Occipital lobe (tissue), 2 donors: ENCODE results near the gene MSRB2. TPM values are rescaled to one million over a fixed set of nuclear protein-coding genes. Genes with fewer than 3 reads are reported as not detected.
"Not testable (repeated sequence)": the region's sequence is repeated elsewhere in the genome, so short reads cannot be mapped to it uniquely, and the experiment has no call there.

Experiments
- DNase-seq: peaks from one replicate; lab custom pipeline; 2025; lab: John Stamatoyannopoulos, UW
- total RNA-seq: library from RNA; depleted of rRNA; stranded (reverse); fragments of >200 nt; gene quantifications from one replicate; pipeline ENCODE4 v1.2.3, GENCODE V29; 2014

MSRB2 gene
- total RNA-seq, 1 donor from 2014 or later, result 16.8 TPM

DNA sequence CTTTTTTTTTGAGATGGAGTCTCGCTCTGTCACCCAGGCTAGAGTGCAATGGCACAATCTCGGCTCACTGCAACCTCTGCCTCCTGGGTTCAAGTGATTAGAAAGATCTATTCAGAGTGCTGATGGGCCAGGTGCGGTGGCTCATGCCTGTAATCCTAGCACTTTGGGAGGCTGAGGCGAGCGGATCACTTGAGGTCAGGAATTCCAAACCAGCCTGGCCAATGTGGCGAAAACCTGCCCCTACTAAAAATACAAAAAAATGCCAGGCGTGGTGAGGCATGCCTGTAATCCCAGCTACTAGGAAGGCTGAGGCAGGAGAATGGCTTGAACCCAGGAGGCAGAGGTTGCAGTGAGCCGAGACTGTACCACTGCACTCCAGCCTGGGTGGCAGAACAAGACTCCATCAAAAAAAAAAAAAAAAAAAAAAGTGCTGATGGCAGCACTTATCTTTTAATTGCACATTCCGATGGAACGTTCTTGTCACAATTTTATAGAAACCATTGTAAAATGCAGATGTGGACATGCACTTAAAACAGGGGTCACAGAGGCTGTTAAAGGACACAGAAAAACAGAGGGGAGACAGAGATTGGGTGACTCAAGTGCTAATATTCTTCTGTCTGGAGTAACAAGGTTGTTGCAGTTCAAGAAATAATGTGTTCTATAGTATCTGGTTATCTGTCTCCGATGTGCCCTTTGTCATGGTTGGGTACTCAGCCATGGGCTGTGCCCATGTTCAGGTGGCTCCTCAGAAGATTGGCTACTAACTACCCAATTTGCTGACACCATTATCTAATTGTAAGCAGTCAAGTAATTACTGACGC, 25.1 kb upstream of the MSRB2 start:
- not testable (repeated sequence) for DNase-seq

GRCh38 chr10:23070913-23071218, 24.5 kb upstream of the MSRB2 start:
- no peak for DNase-seq

GRCh38 chr10:23072593-23072992, 22.8 kb upstream of the MSRB2 start:
- not testable (repeated sequence) for DNase-seq

- no peak for DNase-seq
Observed at GRCh38 chr10:23073527-23073926, 21.9 kb upstream of the MSRB2 start.

- no peak for DNase-seq
Observed at GRCh38 chr10:23075672-23076071, 19.7 kb upstream of the MSRB2 start.

DNA sequence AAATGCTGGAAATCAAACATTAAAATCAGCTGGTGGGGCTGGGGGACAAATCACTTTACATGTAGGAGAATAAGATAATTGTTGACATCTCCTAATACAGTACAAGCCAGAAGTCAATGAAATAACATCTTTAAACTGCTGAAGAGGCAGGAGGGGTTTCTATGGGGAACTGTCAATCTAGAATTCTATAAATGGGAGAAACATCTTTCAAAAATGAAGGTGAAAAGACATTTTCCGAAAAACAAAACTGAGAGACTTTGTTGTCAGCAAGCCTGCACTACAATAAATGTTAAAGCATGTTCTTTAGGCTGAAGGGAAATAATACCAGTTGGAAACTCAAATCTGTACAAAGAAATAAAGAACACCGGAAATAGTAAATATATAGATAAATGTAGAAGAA, 17.3 kb upstream of the MSRB2 start:
- DNase-seq, result no peak

GRCh38 chr10:23079700-23080099, 15.7 kb upstream of the MSRB2 start:
- DNase-seq, result no peak

DNA sequence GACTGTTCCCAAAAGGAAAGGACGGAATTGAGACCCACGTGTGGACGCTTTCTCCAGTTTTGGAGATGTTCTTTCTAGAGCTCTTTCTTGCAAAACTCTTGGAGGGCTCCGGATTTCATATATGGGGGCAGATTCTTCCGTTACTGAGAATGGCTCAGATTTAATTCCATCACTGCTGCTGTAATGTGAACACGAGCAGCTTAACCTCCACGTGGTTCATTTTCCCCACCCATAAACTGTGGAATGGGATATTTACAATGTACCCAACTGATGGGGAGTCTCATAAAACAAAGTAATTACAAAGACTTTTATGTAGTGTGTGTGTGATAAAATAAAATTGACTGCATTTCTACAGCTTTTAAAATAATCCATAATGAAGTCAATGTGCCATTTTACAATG, 15.1 kb upstream of the MSRB2 start:
- no peak for DNase-seq

GRCh38 chr10:23081221-23081750, 14.1 kb upstream of the MSRB2 start:
- no peak for DNase-seq

GRCh38 chr10:23081891-23082290, 13.5 kb upstream of the MSRB2 start:
- no peak for DNase-seq

- no peak for DNase-seq
Observed at GRCh38 chr10:23088609-23089008, 6.8 kb upstream of the MSRB2 start.

- no peak for DNase-seq
Observed at GRCh38 chr10:23094786-23095403, 484 bp upstream of the MSRB2 start.

DNA sequence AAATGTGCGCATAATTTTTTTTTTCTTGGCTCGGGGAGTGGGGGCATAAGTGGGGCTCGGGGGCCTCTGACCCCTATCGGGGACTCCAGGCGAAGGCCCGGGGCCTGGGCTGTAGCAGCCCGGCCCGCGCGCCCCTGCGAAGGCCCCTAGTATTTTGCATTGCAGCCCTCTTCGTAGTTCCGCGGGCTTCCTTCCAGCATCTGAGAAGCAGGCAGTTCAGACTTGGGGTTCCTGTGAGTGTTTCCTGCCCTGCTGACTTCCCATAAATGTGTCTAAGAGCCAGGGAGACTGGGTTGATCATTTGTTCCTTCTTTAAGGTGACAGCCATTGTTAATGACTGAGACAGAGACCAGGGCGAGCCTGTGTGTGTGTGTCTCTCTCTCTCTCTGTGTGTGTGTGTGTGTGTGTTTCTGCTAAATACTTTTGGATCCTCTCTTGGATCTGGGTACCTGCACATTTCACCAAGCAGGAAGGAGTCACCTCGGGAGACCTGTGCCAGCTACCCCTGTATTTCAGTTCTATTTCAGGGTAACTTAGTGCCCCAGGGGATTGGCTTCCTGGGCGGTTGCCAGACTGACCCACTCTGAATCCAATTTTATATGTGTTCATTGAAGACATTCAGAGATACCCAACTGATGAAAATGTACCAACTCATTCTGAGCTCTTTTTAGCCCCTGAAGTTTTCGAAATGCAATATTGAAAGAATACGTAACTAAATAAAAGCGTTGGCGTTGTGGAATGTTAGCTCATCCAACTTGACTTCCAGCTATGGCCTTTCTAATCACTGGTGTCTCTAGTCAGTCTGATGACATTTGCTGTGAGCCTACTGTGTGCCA, 805 bp downstream of the MSRB2 start:
- DNase-seq, result peak; percentile 15

GRCh38 chr10:23096802-23097549, 1.6 kb downstream of the MSRB2 start:
- DNase-seq, result no peak

- no peak for DNase-seq
Observed at GRCh38 chr10:23099079-23099478, 3.7 kb downstream of the MSRB2 start.

DNA sequence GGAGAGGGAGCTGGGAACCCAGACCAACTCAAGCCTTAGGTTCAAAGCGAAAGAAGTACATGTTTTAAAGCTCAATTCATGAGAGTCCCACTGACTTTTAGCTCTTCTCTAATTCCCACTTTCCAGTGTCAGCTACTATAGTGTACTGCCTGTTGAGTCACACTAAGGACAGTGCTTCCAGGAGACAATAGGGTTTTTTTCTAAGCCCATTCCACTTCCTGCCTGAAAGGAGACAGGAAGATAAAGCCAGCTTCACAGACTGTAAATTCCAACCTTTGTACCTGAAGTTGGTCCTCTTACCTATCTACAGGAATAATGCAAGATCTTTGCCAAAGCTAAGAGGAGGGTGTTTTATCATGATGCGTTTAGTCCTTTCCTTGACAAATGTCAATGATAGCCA, 4.4 kb downstream of the MSRB2 start:
- DNase-seq, result no peak

GRCh38 chr10:23100331-23101030, 5.1 kb downstream of the MSRB2 start:
- DNase-seq, result no peak

GRCh38 chr10:23106331-23107072, 11.1 kb downstream of the MSRB2 start:
- DNase-seq, result no peak

DNA sequence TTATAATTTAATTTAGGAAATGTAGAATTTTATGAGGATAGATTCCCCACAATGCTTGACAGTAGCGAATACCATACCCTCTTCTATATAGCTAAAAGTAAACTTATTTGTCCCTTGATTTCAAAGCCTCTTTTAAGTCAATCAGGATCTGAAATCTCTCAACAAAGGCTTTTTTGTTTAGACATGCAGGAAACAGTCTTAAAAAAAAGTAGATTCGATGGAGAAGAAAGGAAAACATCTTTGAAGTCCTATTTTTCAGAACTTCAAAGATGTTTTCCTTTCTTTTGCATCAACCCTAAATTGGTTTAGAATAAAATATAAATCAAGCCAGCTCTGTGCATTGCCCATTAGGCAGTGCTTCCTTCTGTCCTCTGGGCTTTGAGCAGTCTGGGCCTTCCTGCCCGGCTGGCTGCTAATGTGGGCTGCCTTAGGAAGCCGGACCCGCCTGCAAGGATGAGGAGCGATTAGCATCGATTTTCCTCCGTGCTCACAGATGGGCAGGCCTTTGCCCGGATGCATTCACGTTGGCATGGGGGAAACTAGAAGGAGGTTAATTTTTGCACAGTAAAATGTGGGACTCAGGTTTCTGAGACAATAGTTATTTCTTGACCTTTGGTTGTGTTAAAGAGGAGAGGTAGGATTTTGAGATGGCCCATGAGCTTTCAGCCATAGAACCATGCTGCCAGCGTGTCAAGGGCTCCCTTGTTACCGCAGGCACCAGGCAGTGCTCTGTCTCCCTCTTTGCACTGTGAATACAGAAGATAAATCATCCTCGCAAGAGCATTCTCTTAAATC, 15.5 kb downstream of the MSRB2 start:
- DNase-seq, result no peak
